Renal cortex interstitium (tissue), 11 donors: ENCODE results near the gene CDH11. TPM values are rescaled to one million over a fixed set of nuclear protein-coding genes. Genes with fewer than 3 reads are reported as not detected.

Source experiments
- DNase-seq, 11 donors: peaks; one replicate each; pipeline ENCODE4 v3.0.0-alpha.2; 2013; ENCODE audit warnings: low read depth in 9 of 11, low spot score in 4 of 11; ENCODE audit errors: extremely low read depth in 1 of 11
- polyA plus RNA-seq, 3 donors: library from polyadenylated mRNA; unstranded; fragments of 120-200 nt; gene quantifications; one replicate each; pipeline ENCODE4 v1.2.1, GENCODE V29; 2013; ENCODE audit not compliant: insufficient read length in 3 of 3

The CDH11 gene
- polyA plus RNA-seq, 3 donors: 150 to 221 (median 177) TPM

GRCh38 chr16:65057184-65057583 lies 64.7 kb downstream of the CDH11 start:
- DNase-seq: no peak

GRCh38 chr16:65054457-65054856 lies 67.4 kb downstream of the CDH11 start:
- DNase-seq: no peak

- no peak for DNase-seq
These were observed 72.2 kb downstream of the CDH11 start for GRCh38 chr16:65049679-65050078.

- peak in 2 of 11 donors; percentile 32 to 48 for DNase-seq
These were observed 75.9 kb downstream of the CDH11 start for GRCh38 chr16:65045961-65046360.

GRCh38 chr16:65044873-65045272 lies 77.0 kb downstream of the CDH11 start:
- peak in 3 of 11 donors; percentile 17 to 41 (median 23) for DNase-seq

GRCh38 chr16:65044026-65044425 lies 77.8 kb downstream of the CDH11 start:
- DNase-seq: no peak

GRCh38 chr16:65042438-65043365 lies 79.2 kb downstream of the CDH11 start:
- DNase-seq: no peak

GRCh38 chr16:65041667-65042066 lies 80.2 kb downstream of the CDH11 start:
- DNase-seq: no peak

- peak in 2 of 11 donors; percentile 20 to 42 for DNase-seq
These were observed 83.8 kb downstream of the CDH11 start for GRCh38 chr16:65038100-65038499.

GRCh38 chr16:65037556-65037955 lies 84.3 kb downstream of the CDH11 start:
- no peak for DNase-seq

GRCh38 chr16:65034915-65035314 lies 86.9 kb downstream of the CDH11 start:
- no peak for DNase-seq

GRCh38 chr16:65032387-65032786 lies 89.5 kb downstream of the CDH11 start:
- no peak for DNase-seq

GRCh38 chr16:65024767-65025178 lies 97.1 kb downstream of the CDH11 start:
- DNase-seq: no peak

GRCh38 chr16:65023802-65024201 lies 98.1 kb downstream of the CDH11 start:
- no peak for DNase-seq

GRCh38 chr16:65021852-65022595 lies 99.8 kb downstream of the CDH11 start:
- no peak for DNase-seq

- no peak for DNase-seq
These were observed 105.1 kb downstream of the CDH11 start for GRCh38 chr16:65016754-65017153.

GRCh38 chr16:65015599-65015998 lies 106.3 kb downstream of the CDH11 start:
- DNase-seq: no peak

GRCh38 chr16:65012357-65012756 lies 109.5 kb downstream of the CDH11 start:
- no peak for DNase-seq

GRCh38 chr16:65010125-65010524 lies 111.7 kb downstream of the CDH11 start:
- no peak for DNase-seq

- no peak for DNase-seq
These were observed 116.2 kb downstream of the CDH11 start for GRCh38 chr16:65005696-65006095.
